ENCODE measurements around the gene ZFP36L2.

- TF ChIP-seq, protein P1, sequence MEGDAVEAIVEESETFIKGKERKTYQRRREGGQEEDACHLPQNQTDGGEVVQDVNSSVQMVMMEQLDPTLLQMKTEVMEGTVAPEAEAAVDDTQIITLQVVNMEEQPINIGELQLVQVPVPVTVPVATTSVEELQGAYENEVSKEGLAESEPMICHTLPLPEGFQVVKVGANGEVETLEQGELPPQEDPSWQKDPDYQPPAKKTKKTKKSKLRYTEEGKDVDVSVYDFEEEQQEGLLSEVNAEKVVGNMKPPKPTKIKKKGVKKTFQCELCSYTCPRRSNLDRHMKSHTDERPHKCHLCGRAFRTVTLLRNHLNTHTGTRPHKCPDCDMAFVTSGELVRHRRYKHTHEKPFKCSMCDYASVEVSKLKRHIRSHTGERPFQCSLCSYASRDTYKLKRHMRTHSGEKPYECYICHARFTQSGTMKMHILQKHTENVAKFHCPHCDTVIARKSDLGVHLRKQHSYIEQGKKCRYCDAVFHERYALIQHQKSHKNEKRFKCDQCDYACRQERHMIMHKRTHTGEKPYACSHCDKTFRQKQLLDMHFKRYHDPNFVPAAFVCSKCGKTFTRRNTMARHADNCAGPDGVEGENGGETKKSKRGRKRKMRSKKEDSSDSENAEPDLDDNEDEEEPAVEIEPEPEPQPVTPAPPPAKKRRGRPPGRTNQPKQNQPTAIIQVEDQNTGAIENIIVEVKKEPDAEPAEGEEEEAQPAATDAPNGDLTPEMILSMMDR (IDR thresholded peaks at IDR 0.05; ENCODE audit: low read depth, low read length, poor library complexity, severe bottlenecking) = no peak
- TF ChIP-seq EZH2phosphoT487 (IDR thresholded peaks at IDR 0.05; ENCODE audit: borderline replicate concordance, low read length) = no peak
Observed at GRCh38 chr2:43274721-43275120, 48.3 kb upstream of the ZFP36L2 start.

All from DOHH2 (cell line).